Stimulated activated naive CD8-positive, alpha-beta T cell treated with anti-CD3 and anti-CD28 coated beads, Interleukin-15, amount 100 ng/mL, for 72 hours (primary cell): ENCODE results near the gene P2RY10.

Experiments
- ATAC-seq: fragments of 150-1000 bp; cut with Tn5 transposase; 2 replicates; pipeline ENCODE4 v1.10.0; 2021; ENCODE audit warnings: mild to moderate bottlenecking, moderate library complexity
- DNase-seq, 2 donors: peaks; one replicate each; pipeline ENCODE4 v3.0.0; 2021 to 2022
- H3K27ac Mint-ChIP-seq, 2 donors: one replicate each; pipeline ENCODE4 v1.8.0; 2022; ENCODE audit warnings: mild to moderate bottlenecking in 2 of 2, mixed read lengths in 2 of 2, moderate library complexity in 2 of 2
- H3K27me3 Mint-ChIP-seq: one replicate; pipeline ENCODE4 v1.8.0; 2022; ENCODE audit warnings: mixed read lengths
- H3K4me1 Mint-ChIP-seq: one replicate; pipeline ENCODE4 v1.8.0; 2022; ENCODE audit warnings: mild to moderate bottlenecking, mixed read lengths
- H3K4me3 Mint-ChIP-seq, 2 donors: one replicate each; pipeline ENCODE4 v1.8.0; 2022; ENCODE audit warnings: mild to moderate bottlenecking in 2 of 2, mixed read lengths in 2 of 2, moderate library complexity in 1 of 2
- H3K9me3 Mint-ChIP-seq, 2 donors: one replicate each; pipeline ENCODE4 v1.8.0; 2022; ENCODE audit warnings: mixed read lengths in 2 of 2

The P2RY10 gene

GRCh38 chrX:78945186-78945912 lies at the start of gene P2RY10:
Gene P2RY10, plus strand, starts transcription at chrX:78945391. Its CDS starts 15,130 bp downstream, at chrX:78960521.
- peak within 1 kb of the TSS; percentile 97 to 98 for H3K27ac Mint-ChIP-seq
- peaks cover 49% of the 10 kb centered on the region for H3K4me1 Mint-ChIP-seq
- ATAC-seq (peak; percentile 83), DNase-seq (peak in 1 of 2 donors; percentile 30)
- no peaks in the 10 kb centered on the region for H3K9me3 Mint-ChIP-seq
- no peaks in the 10 kb centered on the region for H3K27me3 Mint-ChIP-seq
- peak within 1 kb of the TSS; percentile 84 to 94 for H3K4me3 Mint-ChIP-seq

- peaks cover 11% of the 10 kb centered on the region for H3K4me1 Mint-ChIP-seq
- no peak overlapping the region for H3K4me3 Mint-ChIP-seq
- peaks cover 7 to 10% of the 10 kb centered on the region in 2 donors for H3K9me3 Mint-ChIP-seq
- no peak for DNase-seq
- H3K27ac Mint-ChIP-seq: peak overlapping the region in 1 of 2 donors; percentile 37
- no peak for ATAC-seq
- no peaks in the 10 kb centered on the region for H3K27me3 Mint-ChIP-seq
These were observed 22.4 kb upstream of the P2RY10 start for GRCh38 chrX:78922754-78923153.

GRCh38 chrX:78923198-78924015 lies 21.8 kb upstream of the P2RY10 start:
- H3K4me3 Mint-ChIP-seq: peak overlapping the region; percentile 15 to 63

GRCh38 chrX:78931814-78932213 lies 13.4 kb upstream of the P2RY10 start:
- Mint-ChIP-seq H3K9me3 (peaks cover 6 to 8% of the 10 kb centered on the region in 2 donors), H3K27me3 (no peaks in the 10 kb centered on the region), H3K4me3 (no peak overlapping the region), H3K27ac (no peak overlapping the region), H3K4me1 (no peaks in the 10 kb centered on the region)
- no peak for DNase-seq
- no peak for ATAC-seq

More at GRCh38 chrX:78923198-78924015, 21.8 kb upstream of the P2RY10 start:
- ATAC-seq (peak; percentile 55), DNase-seq (no peak)
- Mint-ChIP-seq H3K4me1 (peaks cover 11% of the 10 kb centered on the region), H3K9me3 (peaks cover 7 to 10% of the 10 kb centered on the region in 2 donors), H3K27me3 (no peaks in the 10 kb centered on the region), H3K27ac (peak overlapping the region in 1 of 2 donors; percentile 84)

- no peaks in the 10 kb centered on the region for H3K27me3 Mint-ChIP-seq
- peaks cover 8 to 16% of the 10 kb centered on the region in 2 donors for H3K9me3 Mint-ChIP-seq
- H3K4me1 Mint-ChIP-seq: no peaks in the 10 kb centered on the region
- DNase-seq: no peak
- H3K4me3 Mint-ChIP-seq: no peak overlapping the region
- no peak overlapping the region for H3K27ac Mint-ChIP-seq
- no peak for ATAC-seq
These were observed 10.3 kb upstream of the P2RY10 start for GRCh38 chrX:78934866-78935265.

- Mint-ChIP-seq H3K4me1 (peaks cover 39% of the 10 kb centered on the region), H3K4me3 (peak overlapping the region; percentile 35 to 94), H3K27me3 (no peaks in the 10 kb centered on the region), H3K27ac (peak overlapping the region in 1 of 2 donors; percentile 97), H3K9me3 (no peaks in the 10 kb centered on the region)
- no peak for DNase-seq
- peak; percentile 68 for ATAC-seq
These were observed 840 bp upstream of the P2RY10 start for GRCh38 chrX:78944351-78944750.

- Mint-ChIP-seq H3K27ac (peak overlapping the region; percentile 97 to 98), H3K27me3 (no peaks in the 10 kb centered on the region), H3K9me3 (no peaks in the 10 kb centered on the region), H3K4me1 (peaks cover 49% of the 10 kb centered on the region), H3K4me3 (peak overlapping the region; percentile 84 to 94)
- peak; percentile 62 for ATAC-seq
- DNase-seq: no peak
These were observed 1.2 kb downstream of the P2RY10 start for GRCh38 chrX:78946178-78946931.

GRCh38 chrX:78950009-78950835 lies 5.0 kb downstream of the P2RY10 start:
- no peaks in the 10 kb centered on the region for H3K9me3 Mint-ChIP-seq
- peak overlapping the region; percentile 79 to 94 for H3K4me3 Mint-ChIP-seq
- H3K27me3 Mint-ChIP-seq: no peaks in the 10 kb centered on the region
- peak overlapping the region; percentile 2 to 90 for H3K27ac Mint-ChIP-seq
- ATAC-seq: no peak
- DNase-seq: no peak
- peaks cover 49% of the 10 kb centered on the region for H3K4me1 Mint-ChIP-seq

- Mint-ChIP-seq H3K4me1 (peaks cover 47% of the 10 kb centered on the region), H3K27me3 (no peaks in the 10 kb centered on the region), H3K4me3 (peak overlapping the region in 1 of 2 donors; percentile 25), H3K9me3 (peaks cover 0 to 5% of the 10 kb centered on the region in 2 donors), H3K27ac (peak overlapping the region; percentile 73 to 87)
- no peak for DNase-seq
- no peak for ATAC-seq
These were observed 12.0 kb downstream of the P2RY10 start for GRCh38 chrX:78957049-78957767.

- Mint-ChIP-seq H3K4me1 (peaks cover 42% of the 10 kb centered on the region), H3K27me3 (no peaks in the 10 kb centered on the region), H3K4me3 (peak overlapping the region in 1 of 2 donors; percentile 9), H3K27ac (peak overlapping the region in 1 of 2 donors; percentile 33), H3K9me3 (peaks cover 0 to 5% of the 10 kb centered on the region in 2 donors)
- DNase-seq: no peak
- no peak for ATAC-seq
These were observed 12.6 kb downstream of the P2RY10 start for GRCh38 chrX:78957768-78958130.

GRCh38 chrX:78958419-78959116 lies 13.4 kb downstream of the P2RY10 start:
- peaks cover 43% of the 10 kb centered on the region for H3K4me1 Mint-ChIP-seq
- H3K27me3 Mint-ChIP-seq: no peaks in the 10 kb centered on the region
- no peak overlapping the region for H3K4me3 Mint-ChIP-seq
- DNase-seq (no peak), ATAC-seq (no peak)
- H3K9me3 Mint-ChIP-seq: peaks cover 0 to 5% of the 10 kb centered on the region in 2 donors
- peak overlapping the region in 1 of 2 donors; percentile 40 for H3K27ac Mint-ChIP-seq

- Mint-ChIP-seq H3K27me3 (no peaks in the 10 kb centered on the region), H3K4me1 (peaks cover 46% of the 10 kb centered on the region), H3K9me3 (peaks cover 0 to 10% of the 10 kb centered on the region in 2 donors), H3K27ac (no peak overlapping the region), H3K4me3 (no peak overlapping the region)
- no peak for ATAC-seq
- DNase-seq: no peak
These were observed 15.7 kb downstream of the P2RY10 start for GRCh38 chrX:78960888-78961287.

- peaks cover 8 to 9% of the 10 kb centered on the region in 2 donors for H3K9me3 Mint-ChIP-seq
- H3K4me3 Mint-ChIP-seq: no peak overlapping the region
- no peak overlapping the region for H3K27ac Mint-ChIP-seq
- peaks cover 25% of the 10 kb centered on the region for H3K4me1 Mint-ChIP-seq
- no peak for DNase-seq
- ATAC-seq: peak; percentile 60
- no peaks in the 10 kb centered on the region for H3K27me3 Mint-ChIP-seq
These were observed 19.4 kb downstream of the P2RY10 start for GRCh38 chrX:78964598-78964997.
